HS-5 (cell line): Measurements from ENCODE around the gene EGR2.

Source experiments
- DNase-seq: peaks from one replicate; pipeline ENCODE4 v3.0.0-alpha.2; 2012; ENCODE audit warnings: low read depth

EGR2 gene

GRCh38 chr10:62816331-62817120 lies at the start of gene EGR2:
Gene EGR2, minus strand, starts transcription at chr10:62816366. Its CDS starts 337 bp downstream, at chr10:62816029.
- peak; percentile 73 for DNase-seq

GRCh38 chr10:62862447-62862846 lies 46.3 kb upstream of the EGR2 start:
- DNase-seq, result no peak

- no peak for DNase-seq
These were observed 45.3 kb upstream of the EGR2 start for GRCh38 chr10:62861507-62861906.

DNA sequence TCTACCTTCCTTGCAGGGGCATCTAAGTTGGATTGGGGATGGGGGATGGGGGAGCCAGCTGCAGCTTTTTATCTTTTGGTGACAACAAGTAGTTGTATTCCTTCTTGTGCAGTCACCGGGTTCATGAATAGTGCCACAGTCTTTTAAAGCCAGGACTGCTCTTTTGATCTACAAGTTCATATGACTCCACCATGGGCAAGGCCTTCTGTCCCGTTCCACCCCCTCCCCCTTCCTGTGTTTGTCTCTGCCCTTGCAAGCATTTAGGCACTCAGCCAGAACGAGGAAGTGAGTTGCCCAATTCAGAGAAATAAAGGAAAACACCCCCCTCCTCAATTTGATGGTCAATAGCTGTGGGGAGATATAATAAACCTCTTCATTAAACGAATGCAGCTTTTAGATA lies 44.8 kb upstream of the EGR2 start:
- DNase-seq, result no peak

DNA sequence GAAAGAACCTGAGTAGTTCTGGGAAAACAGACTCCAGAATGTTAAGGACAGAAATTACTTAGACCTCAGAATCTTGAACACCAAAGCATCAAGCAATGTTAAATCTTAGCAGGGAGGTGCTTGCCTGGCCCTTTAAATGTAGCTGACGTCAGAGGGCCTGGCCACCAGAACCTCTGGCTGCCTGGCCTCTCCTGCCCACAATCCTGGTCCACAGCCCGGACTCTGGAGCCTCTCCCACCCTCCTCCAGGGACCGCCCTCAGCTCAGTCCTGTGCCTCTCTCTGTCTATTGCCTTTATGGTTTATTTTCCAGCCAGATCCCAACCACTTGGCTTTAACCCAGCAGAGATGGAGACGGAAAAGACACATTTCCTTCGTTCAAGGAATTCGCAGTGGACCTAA lies 42.2 kb upstream of the EGR2 start:
- DNase-seq, result no peak

DNA sequence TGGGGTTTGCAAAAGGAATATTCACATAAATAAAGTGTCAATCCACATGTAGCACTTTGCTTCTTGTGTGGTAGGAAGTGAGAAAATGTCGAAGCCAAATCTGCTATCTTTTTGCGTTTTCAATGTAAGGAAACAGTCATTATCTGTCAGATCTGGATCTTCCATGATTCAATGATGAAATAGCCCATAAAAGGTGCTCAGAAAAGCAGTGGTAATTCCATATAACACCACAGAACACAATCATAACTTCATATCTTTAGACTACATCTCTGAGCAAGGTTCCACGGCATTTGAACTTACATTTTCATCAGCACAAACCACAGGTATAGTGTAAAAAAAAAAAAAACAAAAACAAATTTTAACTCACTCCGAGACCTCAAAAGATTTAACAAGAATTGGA lies 39.9 kb upstream of the EGR2 start:
- no peak for DNase-seq

DNA sequence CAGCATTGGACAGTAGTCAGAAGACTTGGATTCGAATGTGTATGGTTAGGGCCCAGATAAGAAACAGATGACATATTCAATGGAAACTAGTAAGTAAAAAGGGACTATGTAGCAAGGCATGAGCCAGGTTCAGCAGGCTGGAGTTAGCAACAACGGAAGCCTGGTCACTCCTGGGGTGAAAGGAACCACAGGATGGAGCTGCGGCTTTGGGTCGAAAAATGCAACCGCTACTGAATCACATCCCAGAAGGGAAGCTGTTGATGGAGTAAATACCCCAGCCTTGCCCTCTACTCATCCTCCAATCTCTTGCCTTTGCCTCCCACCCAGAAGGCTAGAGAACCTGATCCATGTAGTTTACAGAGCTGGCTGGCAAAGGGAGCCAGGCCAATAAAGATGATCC lies 37.5 kb upstream of the EGR2 start:
- DNase-seq, result no peak

DNA sequence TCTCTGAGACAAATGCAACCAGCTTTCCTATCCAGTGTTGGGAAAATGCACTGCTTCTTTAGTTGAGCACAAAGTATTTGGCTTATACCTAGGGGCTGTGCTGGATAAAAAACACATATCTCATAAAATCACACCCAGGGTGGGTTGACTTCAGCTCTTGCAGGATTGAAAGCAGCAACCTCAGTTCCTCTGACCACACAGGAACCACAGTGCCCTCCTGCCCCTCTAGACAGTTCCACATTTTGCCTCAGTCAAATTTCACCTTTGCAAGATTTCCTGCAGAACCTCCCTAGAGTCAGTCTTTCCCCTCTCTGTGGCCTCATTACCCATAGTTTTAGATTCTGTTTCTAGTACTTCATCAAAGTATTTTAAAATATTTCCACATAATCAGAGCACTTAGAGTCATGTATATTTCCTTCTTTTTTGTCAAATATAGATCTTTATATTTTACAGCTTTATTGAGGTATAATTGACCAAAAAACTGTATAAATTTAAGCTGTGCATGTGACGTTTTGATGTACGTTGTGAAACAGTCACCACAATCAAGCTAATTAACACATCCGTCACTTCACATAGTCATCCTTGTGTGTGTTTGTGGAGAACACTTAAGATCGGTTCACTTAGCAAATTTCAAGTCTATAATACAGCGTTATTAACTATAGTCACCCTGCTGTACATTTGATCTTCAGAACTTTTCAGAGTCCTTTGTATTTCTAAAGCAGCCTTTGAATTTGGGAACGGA lies 37.0 kb upstream of the EGR2 start:
- DNase-seq, result no peak

DNA sequence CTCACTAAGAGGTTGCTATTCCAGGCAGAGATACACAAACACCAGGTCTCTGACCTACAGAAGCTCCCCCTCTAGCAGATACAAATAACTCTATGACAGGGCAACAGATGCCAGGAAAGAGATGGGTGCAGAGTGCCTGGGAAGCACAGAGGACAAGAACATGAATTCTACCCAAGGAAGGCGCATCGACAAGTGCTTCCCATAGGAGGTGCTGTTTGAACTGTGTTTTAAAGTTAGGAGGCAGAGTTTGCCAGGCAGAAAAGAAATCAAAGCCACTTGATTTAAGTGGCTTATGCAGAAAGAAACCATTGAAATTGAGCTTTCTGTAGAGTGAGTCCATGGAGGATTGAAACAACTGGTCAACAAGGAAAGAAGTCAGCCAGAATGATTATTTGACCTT lies 35.3 kb upstream of the EGR2 start:
- DNase-seq, result no peak

DNA sequence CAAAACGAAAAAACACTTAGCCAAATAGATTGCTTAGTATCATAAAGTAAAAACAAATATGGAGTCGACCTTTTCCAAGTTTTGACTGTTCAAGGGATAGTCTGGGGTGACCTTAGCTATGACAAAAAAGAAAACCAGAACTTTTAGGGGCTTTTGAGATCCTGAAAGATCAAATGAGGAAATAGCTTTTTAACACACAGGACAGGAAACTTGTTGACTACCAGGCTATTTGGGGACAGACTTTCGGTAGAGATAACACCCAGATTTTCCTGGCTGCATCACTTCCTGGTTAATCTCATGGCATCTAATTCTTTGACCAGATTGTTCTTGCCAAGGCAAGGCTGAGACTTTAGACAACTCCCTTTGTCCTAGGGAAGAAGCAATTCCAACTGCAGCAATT lies 34.5 kb upstream of the EGR2 start:
- no peak for DNase-seq

DNA sequence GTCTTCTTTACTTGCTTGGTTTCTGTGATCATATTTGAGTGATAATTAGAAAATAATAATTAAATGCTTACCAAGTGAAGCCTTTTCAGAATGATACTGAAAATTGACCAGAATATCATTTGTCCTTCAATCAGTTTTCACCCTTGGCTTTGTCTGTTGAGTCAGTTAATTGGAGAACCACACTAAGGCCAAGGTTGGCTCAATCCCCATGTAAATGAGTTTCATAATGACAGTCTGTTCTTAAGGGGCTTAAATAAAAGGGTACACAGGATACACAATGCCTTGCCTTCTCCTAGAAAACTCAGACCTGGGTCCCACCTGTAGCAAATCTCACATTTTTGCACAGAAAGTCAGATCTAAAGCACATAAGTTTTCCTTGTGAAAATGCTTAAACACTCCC lies 31.3 kb upstream of the EGR2 start:
- no peak for DNase-seq

DNA sequence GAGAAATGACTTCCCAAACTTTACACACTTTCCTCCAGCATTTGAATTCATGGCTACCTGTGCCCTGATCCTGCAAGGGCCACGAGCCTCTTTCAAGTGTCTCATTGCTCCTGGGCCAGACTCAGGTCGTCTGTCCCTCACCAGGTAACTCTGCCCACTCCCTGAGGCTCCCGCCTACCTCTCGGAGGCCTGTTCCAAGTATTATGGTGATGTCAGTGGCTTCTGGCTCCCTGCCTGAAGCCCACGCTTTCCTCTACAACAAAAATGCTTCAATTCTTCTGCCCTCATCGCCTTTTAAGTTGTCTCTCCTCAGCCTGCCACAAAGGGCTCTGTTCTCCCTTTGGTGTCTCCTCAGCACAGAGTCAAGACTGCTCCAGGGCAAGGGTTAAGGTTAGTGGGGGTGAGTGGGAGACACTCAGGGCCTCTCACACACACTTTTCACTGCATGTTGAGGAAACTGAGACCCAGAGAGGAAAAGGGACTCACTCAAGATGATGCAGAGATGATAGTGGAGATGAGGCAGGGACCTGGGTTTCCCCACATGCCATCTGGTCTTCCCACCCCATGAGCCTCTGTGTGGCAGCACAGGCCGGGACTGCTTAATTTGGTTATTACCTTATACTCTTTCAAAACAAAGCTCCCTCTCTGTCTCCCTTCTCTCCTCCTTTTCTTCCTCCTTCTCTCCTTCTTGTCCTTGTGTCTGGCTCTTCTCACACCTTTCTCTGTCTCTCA lies 28.3 kb upstream of the EGR2 start:
- no peak for DNase-seq

GRCh38 chr10:62843600-62843999 lies 27.4 kb upstream of the EGR2 start:
- no peak for DNase-seq

- DNase-seq, result no peak
These were observed 26.8 kb upstream of the EGR2 start for GRCh38 chr10:62842983-62843382.

DNA sequence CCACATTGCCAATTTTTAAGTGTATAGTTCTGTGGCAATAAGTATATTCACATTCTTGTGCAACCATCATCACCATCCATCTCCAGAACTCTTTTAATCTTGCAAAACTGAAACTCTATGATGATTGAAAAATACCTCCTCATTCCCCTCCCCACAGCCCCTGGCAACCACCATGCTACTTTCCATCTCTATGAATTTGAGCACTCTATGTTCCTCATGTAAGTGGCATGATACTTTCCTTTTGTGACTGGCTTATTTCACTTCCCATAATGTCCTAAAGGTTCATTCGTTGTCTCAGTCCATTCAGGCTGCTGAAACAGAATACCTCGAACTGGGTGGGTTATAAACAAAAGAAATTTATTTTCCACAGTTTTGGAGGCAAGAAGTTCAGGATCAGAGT lies 23.4 kb upstream of the EGR2 start:
- no peak for DNase-seq

GRCh38 chr10:62831346-62831745 lies 15.2 kb upstream of the EGR2 start:
- peak; percentile 41 for DNase-seq

DNA sequence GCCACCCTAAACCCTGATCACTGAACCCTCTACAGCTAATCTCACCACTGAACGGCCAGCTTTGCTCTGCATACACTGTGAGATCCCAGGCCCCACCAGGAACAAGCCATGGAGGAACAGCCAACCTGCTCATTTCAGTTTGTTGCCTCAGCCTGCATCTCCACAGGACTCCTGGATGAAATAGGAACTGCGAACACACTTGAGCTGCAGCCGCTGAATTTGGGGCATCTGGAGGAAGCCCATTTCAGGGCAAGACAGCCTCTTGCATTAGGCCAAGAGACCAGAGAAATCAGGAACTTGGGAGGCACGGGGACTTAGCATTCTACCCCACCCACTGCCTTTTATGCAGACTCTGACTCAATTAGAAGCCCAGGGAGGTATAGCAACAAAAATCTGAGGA lies 14.5 kb upstream of the EGR2 start:
- no peak for DNase-seq

GRCh38 chr10:62829622-62830021 lies 13.5 kb upstream of the EGR2 start:
- no peak for DNase-seq

DNA sequence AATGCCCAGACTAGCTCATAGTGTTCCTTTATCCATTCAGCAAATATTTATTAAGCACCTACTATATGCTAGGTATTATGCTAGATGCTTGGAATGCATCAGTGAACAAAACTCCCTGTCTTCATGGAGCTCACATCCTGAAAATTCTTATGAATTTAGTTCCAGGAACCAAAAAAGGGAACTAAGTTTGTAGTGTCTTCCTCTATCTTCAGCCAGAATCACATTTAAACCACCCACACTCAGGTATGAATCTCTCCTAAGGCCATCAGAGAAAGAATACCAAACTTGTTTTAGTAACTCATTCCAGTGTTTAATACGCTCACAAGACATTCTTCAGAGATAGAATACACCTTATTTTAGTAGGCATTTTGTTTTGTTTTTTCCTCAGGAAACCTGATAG lies 10.1 kb upstream of the EGR2 start:
- no peak for DNase-seq

DNA sequence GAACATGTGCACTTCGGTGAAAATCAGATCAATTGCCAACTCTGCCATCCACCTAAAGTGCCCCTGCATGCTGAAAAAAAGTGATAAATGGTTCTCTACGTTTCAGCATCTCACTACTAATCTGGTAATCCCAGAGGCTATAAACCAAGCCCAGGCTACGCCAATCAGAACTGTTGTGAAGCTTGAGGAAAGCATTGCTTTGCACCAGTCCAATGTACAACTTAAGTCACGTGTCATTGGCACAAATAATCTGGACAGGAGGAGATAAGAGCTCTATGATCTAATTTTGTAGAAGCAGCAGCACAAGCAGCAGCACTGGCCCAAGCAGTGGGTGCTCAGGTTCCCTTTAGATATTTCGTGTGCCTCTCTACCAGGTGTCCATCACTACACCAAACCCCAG lies 4.4 kb upstream of the EGR2 start:
- DNase-seq, result no peak

DNA sequence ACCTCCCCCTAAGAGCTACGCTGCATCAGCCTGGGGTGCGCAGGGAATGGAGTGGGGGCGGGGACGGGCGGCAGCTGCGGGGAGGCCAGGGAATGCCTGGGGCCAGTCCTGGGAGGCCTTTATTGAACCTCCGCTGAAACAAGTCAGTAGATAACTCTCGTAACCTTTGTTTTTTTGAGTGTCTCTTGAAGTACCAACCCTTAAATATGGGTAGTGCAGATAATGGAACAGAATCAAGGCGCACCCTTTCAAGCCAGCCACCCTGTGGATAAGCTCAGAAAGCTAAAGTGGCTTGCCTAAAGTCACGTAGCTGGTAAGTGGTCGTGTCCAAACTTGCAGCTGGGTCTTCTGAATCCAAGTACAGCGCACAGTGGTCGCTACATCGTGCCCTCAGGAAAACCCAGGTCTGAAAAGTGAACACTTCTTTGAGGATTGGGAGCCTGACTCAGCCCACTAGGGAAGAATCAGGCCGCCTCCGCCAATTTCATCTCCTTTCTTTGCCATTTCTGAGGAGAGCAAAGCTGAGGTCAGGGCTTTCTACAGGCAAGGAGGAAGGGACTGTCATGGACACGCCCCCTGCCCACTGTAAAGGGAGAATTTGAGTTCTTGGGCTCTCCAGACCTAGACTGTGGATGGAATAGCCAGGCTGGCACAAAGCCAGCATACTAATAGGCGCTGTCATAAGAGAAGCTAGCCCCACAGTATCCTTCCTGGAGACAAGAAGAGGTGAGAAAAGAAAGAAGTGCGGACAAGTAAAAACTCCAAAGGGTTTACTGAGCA lies 3.2 kb upstream of the EGR2 start:
- no peak for DNase-seq

GRCh38 chr10:62818426-62819011 lies 2.4 kb upstream of the EGR2 start:
- DNase-seq, result no peak
